ENCODE measurements around the gene APOA1. TPM values are rescaled to one million over a fixed set of nuclear protein-coding genes. Genes with fewer than 3 reads are reported as not detected.

APOA1 gene
- 0.14 and 0.27 TPM in 2 replicates for total RNA-seq (2014; rRNA removed; shearing (Covaris generic))
- polyA plus RNA-seq (2015; cell fraction: cytosol; rRNA removed) = not detected in 2 replicates
- polyA plus RNA-seq (2015; cell fraction: nucleus; rRNA removed) = not detected in 2 replicates

GRCh38 chr11:116837231-116838091 is at the start of gene APOA1:
TSS of gene APOA1 (minus strand) at chr11:116837622. CDS start at chr11:116837387, 235 bp downstream.
- no peak for DNase-seq (ENCODE audit: low read depth)

GRCh38 chr11:116885951-116886655 is 48.7 kb upstream of the APOA1 start:
- DNase-seq (ENCODE audit: low read depth) = no peak

- DNase-seq (ENCODE audit: low read depth) = peak; percentile 78
Measured at GRCh38 chr11:116882386-116882785, 45.0 kb upstream of the APOA1 start.

GRCh38 chr11:116881143-116881542 is 43.7 kb upstream of the APOA1 start:
- no peak for DNase-seq (ENCODE audit: low read depth)

GRCh38 chr11:116879800-116880625 is 42.6 kb upstream of the APOA1 start:
- DNase-seq (ENCODE audit: low read depth) = peak; percentile 65

- DNase-seq (ENCODE audit: low read depth) = no peak
Measured at GRCh38 chr11:116876656-116877055, 39.2 kb upstream of the APOA1 start.

- no peak for DNase-seq (ENCODE audit: low read depth)
Measured at GRCh38 chr11:116875194-116875593, 37.8 kb upstream of the APOA1 start.

- DNase-seq (ENCODE audit: low read depth) = no peak
Measured at GRCh38 chr11:116874251-116874650, 36.8 kb upstream of the APOA1 start.

GRCh38 chr11:116873381-116873780 is 36.0 kb upstream of the APOA1 start:
- DNase-seq (ENCODE audit: low read depth) = no peak

- peak; percentile 94 for DNase-seq (ENCODE audit: low read depth)
Measured at GRCh38 chr11:116871248-116871647, 33.8 kb upstream of the APOA1 start.

- DNase-seq (ENCODE audit: low read depth) = no peak
Measured at GRCh38 chr11:116870054-116870453, 32.6 kb upstream of the APOA1 start.

- DNase-seq (ENCODE audit: low read depth) = no peak
Measured at GRCh38 chr11:116869610-116870009, 32.2 kb upstream of the APOA1 start.

- DNase-seq (ENCODE audit: low read depth) = no peak
Measured at GRCh38 chr11:116868066-116868465, 30.6 kb upstream of the APOA1 start.

GRCh38 chr11:116867619-116868018 is 30.2 kb upstream of the APOA1 start:
- no peak for DNase-seq (ENCODE audit: low read depth)

- DNase-seq (ENCODE audit: low read depth) = no peak
Measured at GRCh38 chr11:116866804-116867455, 29.5 kb upstream of the APOA1 start.

- no peak for DNase-seq (ENCODE audit: low read depth)
Measured at GRCh38 chr11:116865696-116866095, 28.3 kb upstream of the APOA1 start.

GRCh38 chr11:116864531-116864930 is 27.1 kb upstream of the APOA1 start:
- DNase-seq (ENCODE audit: low read depth) = no peak

- peak; percentile 40 for DNase-seq (ENCODE audit: low read depth)
Measured at GRCh38 chr11:116862951-116863350, 25.5 kb upstream of the APOA1 start.

- no peak for DNase-seq (ENCODE audit: low read depth)
Measured at GRCh38 chr11:116862185-116862584, 24.8 kb upstream of the APOA1 start.

- peak; percentile 98 for DNase-seq (ENCODE audit: low read depth)
Measured at GRCh38 chr11:116861539-116861938, 24.1 kb upstream of the APOA1 start.

GRCh38 chr11:116860303-116860702 is 22.9 kb upstream of the APOA1 start:
- DNase-seq (ENCODE audit: low read depth) = no peak

Data from HT1080 (cell line).